ENCODE results near the gene CHST7.

Gene CHST7

DNA sequence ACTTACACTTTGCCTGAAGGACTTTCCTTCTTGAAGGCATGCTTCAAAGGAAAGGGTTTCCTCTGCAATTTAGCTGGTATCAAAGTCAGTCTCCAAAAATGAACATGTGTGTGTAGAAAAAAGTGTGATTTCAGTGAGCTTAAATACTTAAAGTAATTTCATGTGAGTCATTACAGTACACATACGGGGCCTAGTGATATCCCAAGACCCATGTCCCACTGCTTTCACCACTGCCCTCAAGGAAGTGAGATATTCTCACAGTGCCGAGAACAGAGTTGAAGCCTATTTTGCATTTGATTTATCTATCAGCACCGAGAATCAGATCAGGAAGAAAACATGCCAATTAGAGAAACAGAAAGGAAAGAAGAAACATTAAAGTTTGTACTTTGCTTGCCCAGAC, 61.0 kb downstream of the CHST7 start:
- TF ChIP-seq, protein P1, sequence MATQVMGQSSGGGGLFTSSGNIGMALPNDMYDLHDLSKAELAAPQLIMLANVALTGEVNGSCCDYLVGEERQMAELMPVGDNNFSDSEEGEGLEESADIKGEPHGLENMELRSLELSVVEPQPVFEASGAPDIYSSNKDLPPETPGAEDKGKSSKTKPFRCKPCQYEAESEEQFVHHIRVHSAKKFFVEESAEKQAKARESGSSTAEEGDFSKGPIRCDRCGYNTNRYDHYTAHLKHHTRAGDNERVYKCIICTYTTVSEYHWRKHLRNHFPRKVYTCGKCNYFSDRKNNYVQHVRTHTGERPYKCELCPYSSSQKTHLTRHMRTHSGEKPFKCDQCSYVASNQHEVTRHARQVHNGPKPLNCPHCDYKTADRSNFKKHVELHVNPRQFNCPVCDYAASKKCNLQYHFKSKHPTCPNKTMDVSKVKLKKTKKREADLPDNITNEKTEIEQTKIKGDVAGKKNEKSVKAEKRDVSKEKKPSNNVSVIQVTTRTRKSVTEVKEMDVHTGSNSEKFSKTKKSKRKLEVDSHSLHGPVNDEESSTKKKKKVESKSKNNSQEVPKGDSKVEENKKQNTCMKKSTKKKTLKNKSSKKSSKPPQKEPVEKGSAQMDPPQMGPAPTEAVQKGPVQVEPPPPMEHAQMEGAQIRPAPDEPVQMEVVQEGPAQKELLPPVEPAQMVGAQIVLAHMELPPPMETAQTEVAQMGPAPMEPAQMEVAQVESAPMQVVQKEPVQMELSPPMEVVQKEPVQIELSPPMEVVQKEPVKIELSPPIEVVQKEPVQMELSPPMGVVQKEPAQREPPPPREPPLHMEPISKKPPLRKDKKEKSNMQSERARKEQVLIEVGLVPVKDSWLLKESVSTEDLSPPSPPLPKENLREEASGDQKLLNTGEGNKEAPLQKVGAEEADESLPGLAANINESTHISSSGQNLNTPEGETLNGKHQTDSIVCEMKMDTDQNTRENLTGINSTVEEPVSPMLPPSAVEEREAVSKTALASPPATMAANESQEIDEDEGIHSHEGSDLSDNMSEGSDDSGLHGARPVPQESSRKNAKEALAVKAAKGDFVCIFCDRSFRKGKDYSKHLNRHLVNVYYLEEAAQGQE (IDR thresholded peaks at IDR 0.05; ENCODE audit: low read depth), result no peak
- TF ChIP-seq TEAD4 (IDR thresholded peaks at IDR 0.05), result no peak
- TF ChIP-seq EGR1 (IDR thresholded peaks at IDR 0.05), result no peak
- TF ChIP-seq CREB1 (IDR thresholded peaks at IDR 0.05; ENCODE audit: low read depth), result no peak

GRCh38 chrX:46635186-46635585, 61.6 kb downstream of the CHST7 start:
- TF ChIP-seq CEBPB (IDR thresholded peaks at IDR 0.05) (no peak), NFIC (IDR thresholded peaks at IDR 0.05) (no peak), YY1 (IDR thresholded peaks at IDR 0.05; ENCODE audit: low read depth) (no peak), TEAD4 (IDR thresholded peaks at IDR 0.05) (no peak), EP300 (IDR thresholded peaks at IDR 0.05; ENCODE audit: borderline replicate concordance) (no peak), CREB1 (IDR thresholded peaks at IDR 0.05; ENCODE audit: low read depth) (no peak), FOXM1 (IDR thresholded peaks at IDR 0.05; ENCODE audit: borderline replicate concordance, low read depth) (no peak), RAD21 (IDR thresholded peaks at IDR 0.05; ENCODE audit: low read depth) (no peak), EGR1 (IDR thresholded peaks at IDR 0.05) (no peak), TAF1 (IDR thresholded peaks at IDR 0.05; ENCODE audit: low read depth) (no peak), ZBTB7A (IDR thresholded peaks at IDR 0.05; ENCODE audit: low read depth) (no peak)
- TF ChIP-seq, protein P2, sequence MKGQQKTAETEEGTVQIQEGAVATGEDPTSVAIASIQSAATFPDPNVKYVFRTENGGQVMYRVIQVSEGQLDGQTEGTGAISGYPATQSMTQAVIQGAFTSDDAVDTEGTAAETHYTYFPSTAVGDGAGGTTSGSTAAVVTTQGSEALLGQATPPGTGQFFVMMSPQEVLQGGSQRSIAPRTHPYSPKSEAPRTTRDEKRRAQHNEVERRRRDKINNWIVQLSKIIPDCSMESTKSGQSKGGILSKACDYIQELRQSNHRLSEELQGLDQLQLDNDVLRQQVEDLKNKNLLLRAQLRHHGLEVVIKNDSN (IDR thresholded peaks at IDR 0.05), result no peak
- TF ChIP-seq, protein P1 (IDR thresholded peaks at IDR 0.05; ENCODE audit: low read depth), result no peak
- TF ChIP-seq, protein P3, sequence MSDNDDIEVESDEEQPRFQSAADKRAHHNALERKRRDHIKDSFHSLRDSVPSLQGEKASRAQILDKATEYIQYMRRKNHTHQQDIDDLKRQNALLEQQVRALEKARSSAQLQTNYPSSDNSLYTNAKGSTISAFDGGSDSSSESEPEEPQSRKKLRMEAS (IDR thresholded peaks at IDR 0.05), result no peak

- TF ChIP-seq RAD21 (IDR thresholded peaks at IDR 0.05; ENCODE audit: low read depth) (no peak), TEAD4 (IDR thresholded peaks at IDR 0.05) (no peak), CREB1 (IDR thresholded peaks at IDR 0.05; ENCODE audit: low read depth) (no peak), TCF12 (IDR thresholded peaks at IDR 0.05; ENCODE audit: low read depth) (no peak), EGR1 (IDR thresholded peaks at IDR 0.05) (no peak), TAF1 (IDR thresholded peaks at IDR 0.05; ENCODE audit: low read depth) (no peak), ZBTB7A (IDR thresholded peaks at IDR 0.05; ENCODE audit: low read depth) (no peak), EP300 (IDR thresholded peaks at IDR 0.05; ENCODE audit: borderline replicate concordance) (no peak)
- TF ChIP-seq, protein P1 (IDR thresholded peaks at IDR 0.05; ENCODE audit: low read depth), result no peak
- TF ChIP-seq, protein P2 (IDR thresholded peaks at IDR 0.05), result no peak
Measured at GRCh38 chrX:46636223-46636622, 62.7 kb downstream of the CHST7 start.

- TF ChIP-seq EP300 (IDR thresholded peaks at IDR 0.05; ENCODE audit: borderline replicate concordance) (no peak), TEAD4 (IDR thresholded peaks at IDR 0.05) (no peak), CREB1 (IDR thresholded peaks at IDR 0.05; ENCODE audit: low read depth) (no peak), NFIC (IDR thresholded peaks at IDR 0.05) (no peak)
- TF ChIP-seq, protein P1 (IDR thresholded peaks at IDR 0.05; ENCODE audit: low read depth), result no peak
Measured at GRCh38 chrX:46637938-46638337, 64.4 kb downstream of the CHST7 start.

All from Ishikawa (cell line).